ENCODE results near the gene EMILIN1.

The EMILIN1 gene

GRCh38 chr2:27127883-27128667 is 49.7 kb downstream of the EMILIN1 start:
- DNase-seq: no peak

- no peak for DNase-seq
Measured at GRCh38 chr2:27128668-27129571, 50.5 kb downstream of the EMILIN1 start.

GRCh38 chr2:27130396-27130795 is 52.0 kb downstream of the EMILIN1 start:
- DNase-seq: no peak

GRCh38 chr2:27131429-27131828 is 53.0 kb downstream of the EMILIN1 start:
- no peak for DNase-seq

GRCh38 chr2:27133195-27133875 is 54.9 kb downstream of the EMILIN1 start:
- DNase-seq: no peak

- DNase-seq: peak; percentile 100
Measured at GRCh38 chr2:27133905-27134780, 55.7 kb downstream of the EMILIN1 start, which contains the start of gene PREB. PREB (minus strand) TSS chr2:27134636; CDS start chr2:27134421, 215 bp downstream.

- no peak for DNase-seq
Measured at GRCh38 chr2:27134781-27135477, 56.5 kb downstream of the EMILIN1 start.

GRCh38 chr2:27135478-27135955 is 57.1 kb downstream of the EMILIN1 start:
- DNase-seq: no peak

All from activated CD4-positive, CD25-positive, alpha-beta regulatory T cell treated with anti-CD3 and anti-CD28 coated beads, Interleukin-2, amount 50 U/mL, for 72 hours (primary cell).